H1 (cell line): ENCODE data around the gene ZFAND6. TPM values are rescaled to one million over a fixed set of nuclear protein-coding genes. Genes with fewer than 3 reads are reported as not detected.

Source experiments
- ATF2 ChIP-seq: IDR thresholded peaks from 2 replicates; pipeline ENCODE4 v1.6.1; 2012; ENCODE audit warnings: low read length, inconsistent platforms
- TAF1 ChIP-seq: IDR thresholded peaks from 2 replicates; pipeline ENCODE4 v1.6.1; 2011; ENCODE audit warnings: mild to moderate bottlenecking, low read depth, low read length
- polyA plus RNA-seq, 7 experiments: library from polyadenylated mRNA; depleted of rRNA in 3 of 7; stranded (reverse) in 5 of 7; unstranded in 2 of 7; fragments of >200 nt in 5 of 7; fragments of 200-250 nt in 2 of 7; gene quantifications; 1 replicate in 5 of 7; 2 replicates in 1 of 7; 4 replicates in 1 of 7; pipeline versions ENCODE4 v1.2.1 to v1.2.3, GENCODE V29; 2011 to 2013; ENCODE audit warnings: missing spikeins in 2 of 7, mixed read lengths in 2 of 7
- total RNA-seq: library from RNA; stranded (reverse); fragmentation: NEBNext Ultra II Directional; extraction: Animal tissue kit (Norgen Biotek cat#: 25700); gene quantifications from 2 replicates; pipeline ENCODE4 v1.2.1, GENCODE V29; 2021

Gene ZFAND6
- total and polyA plus RNA-seq, 2 of the 8 experiments (the other 6 are each of a cell fraction or from before 2014, with no cell fraction given) = 136 to 237 TPM

- no peak for TF ChIP-seq ATF2
- TF ChIP-seq TAF1 = no peak
Observed at GRCh38 chr15:80151576-80151975, 92.1 kb downstream of the ZFAND6 start (continued).
